HEK293 (cell line): ENCODE measurements around the gene ADIPOR1.

Experiments used
- CTCF ChIA-PET: fragments of 350-600 bp; formaldehyde crosslinking; extraction: SDS; loops from one replicate; lab custom pipeline; 2021; ENCODE audit warnings: antibody characterized with exemption; lab: Yijun Ruan, JAX
- POLR2A ChIA-PET: fragments of 300-600 bp; formaldehyde crosslinking; extraction: SDS; loops from one replicate; lab custom pipeline; 2020; ENCODE audit warnings: antibody characterized with exemption, inconsistent platforms; lab: Yijun Ruan, JAX
- H3K27ac ChIP-seq: fragments of 200-500 bp; sonication (Bioruptor generic); 2 replicates; pipeline ENCODE4 v1.5.1; 2014; ENCODE audit warnings: low read depth, low read length, control low read depth, inconsistent platforms; ENCODE audit errors: extremely low read depth
- H3K36me3 ChIP-seq, 2 experiments: fragments of 200-500 bp in 1 of 2; sonication (Bioruptor generic) in 1 of 2; 1 replicate in 1 of 2; 2 replicates in 1 of 2; pipeline ENCODE4 v1.5.1; 2014 to 2017; ENCODE audit warnings: inconsistent platforms in 2 of 2, low read length in 2 of 2; ENCODE audit not compliant: control insufficient read depth in 2 of 2, insufficient read depth in 1 of 2
- H3K4me1 ChIP-seq: fragments of 200-500 bp; sonication (Bioruptor generic); 2 replicates; pipeline ENCODE4 v1.5.1; 2014; ENCODE audit warnings: mild to moderate bottlenecking, low read length, inconsistent platforms; ENCODE audit not compliant: control insufficient read depth, insufficient read depth
- H3K4me3 ChIP-seq: 2 replicates; pipeline ENCODE4 v1.5.1; 2011; ENCODE audit warnings: low read depth, mild to moderate bottlenecking, control low read depth, low read length, moderate library complexity
- H3K9me3 ChIP-seq: fragments of 200-500 bp; sonication (Bioruptor generic); 2 replicates; pipeline ENCODE4 v1.5.1; 2014; ENCODE audit warnings: low read depth, low read length, inconsistent platforms; ENCODE audit not compliant: control insufficient read depth, insufficient read depth
- KLF10 ChIP-seq: fragments of 450-650 bp; IDR thresholded peaks from 2 replicates; pipeline ENCODE4 v1.5.1; 2018; ENCODE audit warnings: missing biosample characterization, mild to moderate bottlenecking, missing genetic modification characterization
- SCRT2 ChIP-seq: fragments of 450-650 bp; formaldehyde crosslinking; IDR thresholded peaks from 2 replicates; pipeline ENCODE4 v1.5.1; 2016; ENCODE audit warnings: missing biosample characterization, missing genetic modification characterization
- TCF7L2 ChIP-seq: IDR thresholded peaks from 2 replicates; pipeline ENCODE4 v1.6.1; 2011; ENCODE audit warnings: low read depth, mild to moderate bottlenecking, inconsistent platforms, low read length, moderate library complexity, borderline replicate concordance
- ZNF112 ChIP-seq: fragments of 450-650 bp; formaldehyde crosslinking; IDR thresholded peaks from 2 replicates; pipeline ENCODE4 v1.5.0; 2017; ENCODE audit warnings: missing biosample characterization, missing genetic modification characterization
- ZNF133 ChIP-seq: fragments of 450-650 bp; formaldehyde crosslinking; IDR thresholded peaks from 2 replicates; pipeline ENCODE4 v1.5.1; 2016; ENCODE audit warnings: missing biosample characterization, missing genetic modification characterization
- ZNF19 ChIP-seq: fragments of 450-650 bp; formaldehyde crosslinking; IDR thresholded peaks from 2 replicates; pipeline ENCODE4; 2016; ENCODE audit warnings: missing biosample characterization, missing genetic modification characterization, low read depth
- ZNF239 ChIP-seq: fragments of 450-650 bp; formaldehyde crosslinking; IDR thresholded peaks from 2 replicates; pipeline ENCODE4 v1.5.1; 2016; ENCODE audit warnings: missing biosample characterization, missing genetic modification characterization
- ZNF302 ChIP-seq: fragments of 450-650 bp; formaldehyde crosslinking; IDR thresholded peaks from 2 replicates; pipeline ENCODE4 v1.5.1; 2016; ENCODE audit warnings: missing biosample characterization, missing genetic modification characterization, low read depth
- ZNF530 ChIP-seq: fragments of 450-650 bp; formaldehyde crosslinking; IDR thresholded peaks from 2 replicates; pipeline ENCODE4 v1.5.1; 2016; ENCODE audit warnings: low read depth, missing biosample characterization, missing genetic modification characterization
- ZNF785 ChIP-seq: fragments of 450-650 bp; formaldehyde crosslinking; IDR thresholded peaks from 2 replicates; pipeline ENCODE4 v1.5.1; 2016; ENCODE audit warnings: missing biosample characterization, missing genetic modification characterization
- TF ChIP-seq, protein P1 (sequence below): fragments of 450-650 bp; formaldehyde crosslinking; IDR thresholded peaks from 2 replicates; pipeline ENCODE4 v1.5.1; 2016; ENCODE audit warnings: missing biosample characterization, missing genetic modification characterization, borderline replicate concordance
- TF ChIP-seq, protein P2 (sequence below): fragments of 450-650 bp; formaldehyde crosslinking; IDR thresholded peaks from 2 replicates; pipeline ENCODE4; 2016; ENCODE audit warnings: missing biosample characterization, missing genetic modification characterization
- TF ChIP-seq, protein P3 (sequence below): fragments of 450-650 bp; formaldehyde crosslinking; IDR thresholded peaks from 2 replicates; pipeline ENCODE4 v1.5.1; 2016; ENCODE audit warnings: missing biosample characterization, missing genetic modification characterization
- TF ChIP-seq, protein P4 (sequence below): fragments of 450-650 bp; formaldehyde crosslinking; IDR thresholded peaks from 2 replicates; pipeline ENCODE4 v1.5.1; 2016; ENCODE audit warnings: missing biosample characterization, missing genetic modification characterization
- TF ChIP-seq, protein P5 (sequence below): fragments of 450-650 bp; formaldehyde crosslinking; IDR thresholded peaks from 2 replicates; pipeline ENCODE4 v1.5.1; 2016; ENCODE audit warnings: missing biosample characterization, missing genetic modification characterization

Gene ADIPOR1

DNA sequence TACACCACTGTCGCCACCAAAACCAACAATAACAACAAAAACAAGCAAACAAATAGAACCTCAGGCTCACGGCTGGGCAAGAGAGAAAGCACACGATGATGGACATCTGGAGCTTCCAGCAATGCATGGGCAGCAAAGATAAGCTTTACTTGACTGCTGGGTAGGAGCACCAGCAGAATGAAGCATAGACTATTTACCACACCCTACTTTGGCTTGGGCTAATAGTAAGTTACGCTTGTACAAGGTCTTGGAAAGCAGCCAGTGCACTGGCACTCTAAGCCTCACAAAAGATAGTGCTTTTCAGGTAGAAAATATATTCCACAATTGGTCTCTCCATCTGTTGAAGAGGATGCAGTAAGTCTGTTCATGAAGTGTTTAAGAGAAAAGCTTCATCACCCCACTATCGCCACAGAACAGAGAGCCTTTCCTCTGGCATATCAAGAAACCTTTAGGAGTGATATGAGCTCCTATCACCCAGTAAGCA is 13.6 kb downstream of the ADIPOR1 start:
- no peaks in the 10 kb centered on the region for H3K9me3 ChIP-seq
- TF ChIP-seq, protein P1, sequence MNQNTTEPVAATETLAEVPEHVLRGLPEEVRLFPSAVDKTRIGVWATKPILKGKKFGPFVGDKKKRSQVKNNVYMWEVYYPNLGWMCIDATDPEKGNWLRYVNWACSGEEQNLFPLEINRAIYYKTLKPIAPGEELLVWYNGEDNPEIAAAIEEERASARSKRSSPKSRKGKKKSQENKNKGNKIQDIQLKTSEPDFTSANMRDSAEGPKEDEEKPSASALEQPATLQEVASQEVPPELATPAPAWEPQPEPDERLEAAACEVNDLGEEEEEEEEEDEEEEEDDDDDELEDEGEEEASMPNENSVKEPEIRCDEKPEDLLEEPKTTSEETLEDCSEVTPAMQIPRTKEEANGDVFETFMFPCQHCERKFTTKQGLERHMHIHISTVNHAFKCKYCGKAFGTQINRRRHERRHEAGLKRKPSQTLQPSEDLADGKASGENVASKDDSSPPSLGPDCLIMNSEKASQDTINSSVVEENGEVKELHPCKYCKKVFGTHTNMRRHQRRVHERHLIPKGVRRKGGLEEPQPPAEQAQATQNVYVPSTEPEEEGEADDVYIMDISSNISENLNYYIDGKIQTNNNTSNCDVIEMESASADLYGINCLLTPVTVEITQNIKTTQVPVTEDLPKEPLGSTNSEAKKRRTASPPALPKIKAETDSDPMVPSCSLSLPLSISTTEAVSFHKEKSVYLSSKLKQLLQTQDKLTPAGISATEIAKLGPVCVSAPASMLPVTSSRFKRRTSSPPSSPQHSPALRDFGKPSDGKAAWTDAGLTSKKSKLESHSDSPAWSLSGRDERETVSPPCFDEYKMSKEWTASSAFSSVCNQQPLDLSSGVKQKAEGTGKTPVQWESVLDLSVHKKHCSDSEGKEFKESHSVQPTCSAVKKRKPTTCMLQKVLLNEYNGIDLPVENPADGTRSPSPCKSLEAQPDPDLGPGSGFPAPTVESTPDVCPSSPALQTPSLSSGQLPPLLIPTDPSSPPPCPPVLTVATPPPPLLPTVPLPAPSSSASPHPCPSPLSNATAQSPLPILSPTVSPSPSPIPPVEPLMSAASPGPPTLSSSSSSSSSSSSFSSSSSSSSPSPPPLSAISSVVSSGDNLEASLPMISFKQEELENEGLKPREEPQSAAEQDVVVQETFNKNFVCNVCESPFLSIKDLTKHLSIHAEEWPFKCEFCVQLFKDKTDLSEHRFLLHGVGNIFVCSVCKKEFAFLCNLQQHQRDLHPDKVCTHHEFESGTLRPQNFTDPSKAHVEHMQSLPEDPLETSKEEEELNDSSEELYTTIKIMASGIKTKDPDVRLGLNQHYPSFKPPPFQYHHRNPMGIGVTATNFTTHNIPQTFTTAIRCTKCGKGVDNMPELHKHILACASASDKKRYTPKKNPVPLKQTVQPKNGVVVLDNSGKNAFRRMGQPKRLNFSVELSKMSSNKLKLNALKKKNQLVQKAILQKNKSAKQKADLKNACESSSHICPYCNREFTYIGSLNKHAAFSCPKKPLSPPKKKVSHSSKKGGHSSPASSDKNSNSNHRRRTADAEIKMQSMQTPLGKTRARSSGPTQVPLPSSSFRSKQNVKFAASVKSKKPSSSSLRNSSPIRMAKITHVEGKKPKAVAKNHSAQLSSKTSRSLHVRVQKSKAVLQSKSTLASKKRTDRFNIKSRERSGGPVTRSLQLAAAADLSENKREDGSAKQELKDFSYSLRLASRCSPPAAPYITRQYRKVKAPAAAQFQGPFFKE (tag by site-specific recombination) = no peak
- TF ChIP-seq SCRT2 (tag by site-specific recombination) (no peak), ZNF19 (no peak), ZNF785 (no peak)
- H3K4me1 ChIP-seq = no peaks in the 10 kb centered on the region
- ChIA-PET POLR2A (no interaction called here), CTCF (interaction anchor here (0.6 to 0.8 kb wide), 2 partner anchors 55 to 1720 kb away, joined by 3 to 4 read pairs; no protein-coding TSS in a partner anchor)
- no peak overlapping the region for H3K4me3 ChIP-seq
- H3K36me3 ChIP-seq = peaks cover 21 to 90% of the 10 kb centered on the region in 2 experiments
- no peak overlapping the region for H3K27ac ChIP-seq

DNA sequence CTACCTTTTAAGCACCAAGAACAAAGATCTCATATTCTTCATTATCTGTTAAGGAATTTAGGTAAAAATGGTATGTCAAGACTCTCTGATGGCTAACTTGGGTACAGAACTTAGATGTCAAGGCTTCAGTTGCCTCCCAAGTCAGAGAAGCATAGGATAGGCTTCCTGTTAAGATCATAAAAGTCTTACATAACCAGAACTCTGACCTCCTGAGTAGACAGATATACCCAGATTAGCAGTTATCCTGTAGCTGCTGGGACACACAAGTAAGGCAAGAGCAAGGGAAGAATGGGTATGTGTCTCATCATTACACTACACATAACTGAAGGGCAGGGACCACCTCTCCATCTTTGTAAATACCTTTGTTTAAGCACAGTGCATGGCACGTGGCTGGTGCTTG is 15.7 kb downstream of the ADIPOR1 start:
- H3K4me3 ChIP-seq = no peak overlapping the region
- no peaks in the 10 kb centered on the region for H3K9me3 ChIP-seq
- CTCF ChIA-PET = no interaction called here
- H3K4me1 ChIP-seq = no peaks in the 10 kb centered on the region
- POLR2A ChIA-PET = interaction anchor here (1.0 kb wide), 1 partner anchor 12 kb away, joined by 4 read pairs; no protein-coding TSS in a partner anchor
- no peak overlapping the region for H3K27ac ChIP-seq
- peaks cover 10 to 74% of the 10 kb centered on the region in 2 experiments; a peak in 2 of 3 replicates for H3K36me3 ChIP-seq
- TF ChIP-seq, protein P2, sequence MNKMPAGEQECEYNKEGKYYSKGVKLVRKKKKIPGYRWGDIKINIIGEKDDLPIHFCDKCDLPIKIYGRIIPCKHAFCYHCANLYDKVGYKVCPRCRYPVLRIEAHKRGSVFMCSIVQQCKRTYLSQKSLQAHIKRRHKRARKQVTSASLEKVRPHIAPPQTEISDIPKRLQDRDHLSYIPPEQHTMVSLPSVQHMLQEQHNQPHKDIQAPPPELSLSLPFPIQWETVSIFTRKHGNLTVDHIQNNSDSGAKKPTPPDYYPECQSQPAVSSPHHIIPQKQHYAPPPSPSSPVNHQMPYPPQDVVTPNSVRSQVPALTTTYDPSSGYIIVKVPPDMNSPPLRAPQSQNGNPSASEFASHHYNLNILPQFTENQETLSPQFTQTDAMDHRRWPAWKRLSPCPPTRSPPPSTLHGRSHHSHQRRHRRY (tag by site-specific recombination) = no peak
- TF ChIP-seq TCF7L2 (no peak), ZNF133 (tag by site-specific recombination) (no peak), ZNF112 (tag by site-specific recombination) (no peak), ZNF302 (tag by site-specific recombination) (no peak), ZNF530 (tag by site-specific recombination) (no peak), KLF10 (tag by site-specific recombination) (no peak), ZNF239 (tag by site-specific recombination) (no peak)
- TF ChIP-seq, protein P3, sequence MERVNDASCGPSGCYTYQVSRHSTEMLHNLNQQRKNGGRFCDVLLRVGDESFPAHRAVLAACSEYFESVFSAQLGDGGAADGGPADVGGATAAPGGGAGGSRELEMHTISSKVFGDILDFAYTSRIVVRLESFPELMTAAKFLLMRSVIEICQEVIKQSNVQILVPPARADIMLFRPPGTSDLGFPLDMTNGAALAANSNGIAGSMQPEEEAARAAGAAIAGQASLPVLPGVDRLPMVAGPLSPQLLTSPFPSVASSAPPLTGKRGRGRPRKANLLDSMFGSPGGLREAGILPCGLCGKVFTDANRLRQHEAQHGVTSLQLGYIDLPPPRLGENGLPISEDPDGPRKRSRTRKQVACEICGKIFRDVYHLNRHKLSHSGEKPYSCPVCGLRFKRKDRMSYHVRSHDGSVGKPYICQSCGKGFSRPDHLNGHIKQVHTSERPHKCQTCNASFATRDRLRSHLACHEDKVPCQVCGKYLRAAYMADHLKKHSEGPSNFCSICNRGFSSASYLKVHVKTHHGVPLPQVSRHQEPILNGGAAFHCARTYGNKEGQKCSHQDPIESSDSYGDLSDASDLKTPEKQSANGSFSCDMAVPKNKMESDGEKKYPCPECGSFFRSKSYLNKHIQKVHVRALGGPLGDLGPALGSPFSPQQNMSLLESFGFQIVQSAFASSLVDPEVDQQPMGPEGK (tag by site-specific recombination) = no peak
- TF ChIP-seq, protein P4, sequence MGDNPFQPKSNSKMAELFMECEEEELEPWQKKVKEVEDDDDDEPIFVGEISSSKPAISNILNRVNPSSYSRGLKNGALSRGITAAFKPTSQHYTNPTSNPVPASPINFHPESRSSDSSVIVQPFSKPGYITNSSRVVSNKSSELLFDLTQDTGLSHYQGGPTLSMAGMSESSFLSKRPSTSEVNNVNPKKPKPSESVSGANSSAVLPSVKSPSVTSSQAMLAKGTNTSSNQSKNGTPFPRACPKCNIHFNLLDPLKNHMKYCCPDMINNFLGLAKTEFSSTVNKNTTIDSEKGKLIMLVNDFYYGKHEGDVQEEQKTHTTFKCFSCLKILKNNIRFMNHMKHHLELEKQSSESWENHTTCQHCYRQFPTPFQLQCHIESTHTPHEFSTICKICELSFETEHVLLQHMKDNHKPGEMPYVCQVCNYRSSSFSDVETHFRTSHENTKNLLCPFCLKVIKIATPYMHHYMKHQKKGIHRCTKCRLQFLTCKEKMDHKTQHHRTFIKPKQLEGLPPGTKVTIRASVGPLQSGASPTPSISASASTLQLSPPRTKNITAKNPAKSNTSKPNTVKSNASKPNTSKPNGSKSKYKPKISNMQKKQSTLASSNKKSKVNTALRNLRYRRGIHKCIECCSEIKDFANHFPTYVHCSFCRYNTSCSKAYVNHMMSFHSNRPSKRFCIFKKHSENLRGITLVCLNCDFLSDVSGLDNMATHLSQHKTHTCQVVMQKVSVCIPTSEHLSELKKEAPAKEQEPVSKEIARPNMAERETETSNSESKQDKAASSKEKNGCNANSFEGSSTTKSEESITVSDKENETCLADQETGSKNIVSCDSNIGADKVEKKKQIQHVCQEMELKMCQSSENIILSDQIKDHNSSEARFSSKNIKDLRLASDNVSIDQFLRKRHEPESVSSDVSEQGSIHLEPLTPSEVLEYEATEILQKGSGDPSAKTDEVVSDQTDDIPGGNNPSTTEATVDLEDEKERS (tag by site-specific recombination) = no peak
- TF ChIP-seq, protein P5, sequence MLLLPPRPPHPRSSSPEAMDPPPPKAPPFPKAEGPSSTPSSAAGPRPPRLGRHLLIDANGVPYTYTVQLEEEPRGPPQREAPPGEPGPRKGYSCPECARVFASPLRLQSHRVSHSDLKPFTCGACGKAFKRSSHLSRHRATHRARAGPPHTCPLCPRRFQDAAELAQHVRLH (tag by site-specific recombination) = no peak
